HEK293 (cell line): Measurements from ENCODE around the gene PGM2.

Source experiments
- CTCF ChIA-PET: fragments of 350-600 bp; formaldehyde crosslinking; extraction: SDS; loops from one replicate; lab custom pipeline; 2021; ENCODE audit warnings: antibody characterized with exemption; lab: Yijun Ruan, JAX
- POLR2A ChIA-PET: fragments of 300-600 bp; formaldehyde crosslinking; extraction: SDS; loops from one replicate; lab custom pipeline; 2020; ENCODE audit warnings: antibody characterized with exemption, inconsistent platforms; lab: Yijun Ruan, JAX
- H3K27ac ChIP-seq: fragments of 200-500 bp; sonication (Bioruptor generic); 2 replicates; pipeline ENCODE4 v1.5.1; 2014; ENCODE audit warnings: low read depth, low read length, control low read depth, inconsistent platforms; ENCODE audit errors: extremely low read depth
- H3K36me3 ChIP-seq, 2 experiments: fragments of 200-500 bp in 1 of 2; sonication (Bioruptor generic) in 1 of 2; 1 replicate in 1 of 2; 2 replicates in 1 of 2; pipeline ENCODE4 v1.5.1; 2014 to 2017; ENCODE audit warnings: inconsistent platforms in 2 of 2, low read length in 2 of 2; ENCODE audit not compliant: control insufficient read depth in 2 of 2, insufficient read depth in 1 of 2
- H3K4me1 ChIP-seq: fragments of 200-500 bp; sonication (Bioruptor generic); 2 replicates; pipeline ENCODE4 v1.5.1; 2014; ENCODE audit warnings: mild to moderate bottlenecking, low read length, inconsistent platforms; ENCODE audit not compliant: control insufficient read depth, insufficient read depth
- H3K4me3 ChIP-seq: 2 replicates; pipeline ENCODE4 v1.5.1; 2011; ENCODE audit warnings: low read depth, mild to moderate bottlenecking, control low read depth, low read length, moderate library complexity
- H3K9me3 ChIP-seq: fragments of 200-500 bp; sonication (Bioruptor generic); 2 replicates; pipeline ENCODE4 v1.5.1; 2014; ENCODE audit warnings: low read depth, low read length, inconsistent platforms; ENCODE audit not compliant: control insufficient read depth, insufficient read depth
- FEZF1 ChIP-seq: fragments of 450-650 bp; formaldehyde crosslinking; IDR thresholded peaks from 2 replicates; pipeline ENCODE4 v1.5.1; 2016; ENCODE audit warnings: missing biosample characterization, missing genetic modification characterization
- GFI1B ChIP-seq: fragments of 450-650 bp; formaldehyde crosslinking; IDR thresholded peaks from 2 replicates; pipeline ENCODE4 v1.5.1; 2016; ENCODE audit warnings: missing biosample characterization, missing genetic modification characterization
- PRDM6 ChIP-seq: fragments of 450-650 bp; formaldehyde crosslinking; IDR thresholded peaks from 2 replicates; pipeline ENCODE4 v1.5.1; 2017; ENCODE audit warnings: missing biosample characterization, missing genetic modification characterization
- RBAK ChIP-seq: fragments of 450-650 bp; formaldehyde crosslinking; IDR thresholded peaks from 2 replicates; pipeline ENCODE4 v1.5.1; 2016; ENCODE audit warnings: missing biosample characterization, missing genetic modification characterization
- SCRT1 ChIP-seq: fragments of 450-650 bp; formaldehyde crosslinking; IDR thresholded peaks from 2 replicates; pipeline ENCODE4 v1.5.1; 2016; ENCODE audit warnings: missing biosample characterization, missing genetic modification characterization, borderline replicate concordance
- SCRT2 ChIP-seq: fragments of 450-650 bp; formaldehyde crosslinking; IDR thresholded peaks from 2 replicates; pipeline ENCODE4 v1.5.1; 2016; ENCODE audit warnings: missing biosample characterization, missing genetic modification characterization
- ZBTB48 ChIP-seq: fragments of 450-650 bp; formaldehyde crosslinking; IDR thresholded peaks from 2 replicates; pipeline ENCODE4 v1.5.1; 2016; ENCODE audit warnings: missing biosample characterization, missing genetic modification characterization
- ZNF112 ChIP-seq: fragments of 450-650 bp; formaldehyde crosslinking; IDR thresholded peaks from 2 replicates; pipeline ENCODE4 v1.5.0; 2017; ENCODE audit warnings: missing biosample characterization, missing genetic modification characterization
- ZNF132 ChIP-seq: fragments of 450-650 bp; formaldehyde crosslinking; IDR thresholded peaks from 2 replicates; pipeline ENCODE4 v1.5.1; 2017; ENCODE audit warnings: missing biosample characterization, missing genetic modification characterization, borderline replicate concordance
- ZNF133 ChIP-seq: fragments of 450-650 bp; formaldehyde crosslinking; IDR thresholded peaks from 2 replicates; pipeline ENCODE4 v1.5.1; 2016; ENCODE audit warnings: missing biosample characterization, missing genetic modification characterization
- ZNF266 ChIP-seq: fragments of 450-650 bp; formaldehyde crosslinking; IDR thresholded peaks from 2 replicates; pipeline ENCODE4 v1.5.1; 2016; ENCODE audit warnings: missing biosample characterization, missing genetic modification characterization, low read depth
- ZNF416 ChIP-seq: fragments of 450-650 bp; formaldehyde crosslinking; IDR thresholded peaks from 2 replicates; pipeline ENCODE4 v1.5.1; 2016; ENCODE audit warnings: missing biosample characterization, missing genetic modification characterization
- ZNF501 ChIP-seq: fragments of 450-650 bp; formaldehyde crosslinking; IDR thresholded peaks from 2 replicates; pipeline ENCODE4 v1.5.1; 2016; ENCODE audit warnings: missing biosample characterization, missing genetic modification characterization
- ZNF548 ChIP-seq: fragments of 450-650 bp; formaldehyde crosslinking; IDR thresholded peaks from 2 replicates; pipeline ENCODE4 v1.5.1; 2016; ENCODE audit warnings: missing biosample characterization, missing genetic modification characterization
- ZNF561 ChIP-seq: fragments of 450-650 bp; IDR thresholded peaks from 2 replicates; pipeline ENCODE4 v1.5.1; 2018; ENCODE audit warnings: missing biosample characterization, missing genetic modification characterization, borderline replicate concordance
- ZNF664 ChIP-seq: fragments of 450-650 bp; formaldehyde crosslinking; IDR thresholded peaks from 2 replicates; pipeline ENCODE4 v1.5.1; 2016; ENCODE audit warnings: missing biosample characterization, missing genetic modification characterization
- ZNF768 ChIP-seq: fragments of 450-650 bp; formaldehyde crosslinking; IDR thresholded peaks from 2 replicates; pipeline ENCODE4 v1.5.1; 2018; ENCODE audit warnings: missing biosample characterization, mild to moderate bottlenecking, missing genetic modification characterization
- ZNF791 ChIP-seq: fragments of 450-650 bp; formaldehyde crosslinking; IDR thresholded peaks from 2 replicates; pipeline ENCODE4 v1.5.1; 2016; ENCODE audit warnings: missing biosample characterization, missing genetic modification characterization
- ZNF837 ChIP-seq: fragments of 450-650 bp; formaldehyde crosslinking; IDR thresholded peaks from 2 replicates; pipeline ENCODE4 v1.5.1; 2016; ENCODE audit warnings: missing biosample characterization, missing genetic modification characterization
- ZXDB ChIP-seq: fragments of 450-650 bp; formaldehyde crosslinking; IDR thresholded peaks from 2 replicates; pipeline ENCODE4 v1.5.1; 2016; ENCODE audit warnings: missing biosample characterization, missing genetic modification characterization

Gene PGM2

DNA sequence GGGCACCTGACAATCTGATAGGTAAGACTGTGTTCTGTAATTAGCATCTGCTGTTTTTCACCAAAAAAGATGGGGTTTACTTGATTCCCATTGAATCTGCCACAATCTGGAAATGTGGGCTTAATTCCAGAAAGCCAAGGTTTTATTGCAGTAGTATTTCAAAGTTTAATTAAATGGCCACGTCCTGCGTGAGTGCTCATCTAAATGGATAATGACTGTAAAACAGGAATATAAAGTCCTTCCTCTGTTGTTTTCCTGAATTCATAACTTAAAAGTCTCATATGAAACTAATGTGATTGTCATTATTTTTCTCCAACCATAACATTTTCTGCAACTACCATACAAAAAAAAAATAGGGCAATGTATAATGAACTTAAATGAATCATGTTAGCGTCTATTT lies 2.4 kb downstream of the PGM2 start:
- H3K27ac ChIP-seq: no peak overlapping the region
- H3K4me1 ChIP-seq: 0 out of 2 replicates have a peak, but pooled peaks cover 7% of the 10 kb centered on the region
- no peaks in the 10 kb centered on the region for H3K9me3 ChIP-seq
- ChIA-PET POLR2A (no interaction called here), CTCF (no interaction called here)
- no peak overlapping the region for H3K4me3 ChIP-seq
- TF ChIP-seq ZNF768 (no peak), ZNF501 (tag by site-specific recombination) (no peak), FEZF1 (tag by site-specific recombination) (peak; percentile 23; the same call in 1 of the 2 replicates), RBAK (tag by site-specific recombination) (no peak), ZNF561 (tag by site-specific recombination) (no peak), ZNF664 (tag by site-specific recombination) (peak; percentile 97), ZNF548 (tag by site-specific recombination) (no peak), ZBTB48 (tag by site-specific recombination) (no peak), PRDM6 (tag by site-specific recombination) (peak; percentile 62), ZNF266 (tag by site-specific recombination) (no peak), ZNF416 (no peak), ZNF112 (tag by site-specific recombination) (no peak), ZNF791 (tag by site-specific recombination) (no peak), ZNF132 (tag by site-specific recombination) (no peak), GFI1B (tag by site-specific recombination) (no peak), ZNF133 (tag by site-specific recombination) (no peak), ZNF837 (no peak)
- H3K36me3 ChIP-seq: peaks cover 0 to 23% of the 10 kb centered on the region in 2 experiments; a peak in 1 of 3 replicates

DNA sequence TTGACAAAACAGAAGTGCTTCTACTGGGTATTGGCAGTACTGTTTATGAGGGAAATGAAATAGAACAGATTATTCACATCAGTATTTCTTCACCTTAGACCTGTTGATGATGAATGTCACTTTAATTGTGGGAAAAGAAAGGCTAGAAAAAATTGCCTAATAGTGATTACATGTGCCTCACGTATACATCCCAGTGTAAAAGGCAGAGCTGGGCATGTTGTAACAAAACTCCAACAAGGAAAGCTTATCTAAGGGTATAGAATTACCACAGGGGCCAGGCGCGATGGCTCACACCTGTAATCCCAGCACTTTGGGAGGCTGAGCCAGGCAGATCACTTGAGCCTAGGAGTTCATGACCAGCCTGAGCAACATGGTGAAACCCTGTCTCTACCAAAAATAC lies 4.2 kb downstream of the PGM2 start:
- ChIA-PET POLR2A (no interaction called here), CTCF (interaction anchor here (0.5 to 1.1 kb wide), 2 partner anchors 10 to 216 kb away, joined by 3 to 4 read pairs; no protein-coding TSS in a partner anchor)

More for the DNA sequence above, 4.2 kb downstream of the PGM2 start:
- Histone ChIP-seq H3K4me3 (no peak overlapping the region), H3K4me1 (0 out of 2 replicates have a peak, but pooled peaks cover 5% of the 10 kb centered on the region), H3K36me3 (peaks cover 0 to 33% of the 10 kb centered on the region in 2 experiments; a peak in 1 of 3 replicates), H3K9me3 (no peaks in the 10 kb centered on the region), H3K27ac (no peak overlapping the region)
- TF ChIP-seq ZXDB (0 out of 2 replicates have a peak, but pooled peaks have one; percentile 22), SCRT2 (tag by site-specific recombination) (peak; percentile 90), ZNF837 (no peak), ZNF416 (no peak), FEZF1 (tag by site-specific recombination) (peak; percentile 67), PRDM6 (tag by site-specific recombination) (peak; percentile 37; the same call in 1 of the 2 replicates), SCRT1 (tag by site-specific recombination) (peak; percentile 64; the same call in 1 of the 2 replicates)
